H1 (cell line): ENCODE data around the gene CA10. TPM values are rescaled to one million over a fixed set of nuclear protein-coding genes. Genes with fewer than 3 reads are reported as not detected.

ENCODE experiments used
- CREB1 ChIP-seq: IDR thresholded peaks from 2 replicates; pipeline ENCODE4 v1.6.1; 2012; ENCODE audit warnings: inconsistent platforms
- EGR1 ChIP-seq: IDR thresholded peaks from 2 replicates; pipeline ENCODE4 v1.6.1; 2011; ENCODE audit warnings: low read depth, low read length, borderline replicate concordance
- RBBP5 ChIP-seq: IDR thresholded peaks from 2 replicates; pipeline ENCODE4 v1.7.1; 2012; ENCODE audit warnings: low read depth, mild to moderate bottlenecking, inconsistent platforms, low read length, moderate library complexity, borderline replicate concordance
- polyA plus RNA-seq, 7 experiments: library from polyadenylated mRNA; depleted of rRNA in 3 of 7; stranded (reverse) in 5 of 7; unstranded in 2 of 7; fragments of >200 nt in 5 of 7; fragments of 200-250 nt in 2 of 7; gene quantifications; 1 replicate in 5 of 7; 2 replicates in 1 of 7; 4 replicates in 1 of 7; pipeline versions ENCODE4 v1.2.1 to v1.2.3, GENCODE V29; 2011 to 2013; ENCODE audit warnings: missing spikeins in 2 of 7, mixed read lengths in 2 of 7
- total RNA-seq: library from RNA; stranded (reverse); fragmentation: NEBNext Ultra II Directional; extraction: Animal tissue kit (Norgen Biotek cat#: 25700); gene quantifications from 2 replicates; pipeline ENCODE4 v1.2.1, GENCODE V29; 2021

The CA10 gene
- total and polyA plus RNA-seq, 2 of the 8 experiments (the other 6 are each of a cell fraction or from before 2014, with no cell fraction given), result 0.60 to 0.63 TPM

DNA sequence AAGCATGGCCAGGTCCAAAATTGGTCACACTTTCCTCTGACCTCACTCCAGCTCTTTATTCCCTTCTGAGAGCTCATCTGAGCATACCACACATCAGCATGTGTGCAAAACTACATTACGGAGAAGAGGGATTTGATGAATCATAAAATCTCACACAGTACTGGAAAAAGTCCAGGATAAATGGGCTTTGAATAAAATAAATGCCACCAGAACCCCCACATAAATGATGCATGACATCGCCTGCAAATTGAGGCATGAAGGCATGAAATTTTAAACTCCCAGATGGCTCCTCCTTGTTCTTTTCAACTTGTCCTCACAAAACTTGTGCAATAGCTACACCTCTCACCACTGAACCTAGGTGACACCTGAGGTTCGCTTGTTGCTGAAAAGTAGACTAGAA lies 439.5 kb downstream of the CA10 start (continued):
- TF ChIP-seq EGR1 (no peak), RBBP5 (no peak), CREB1 (no peak)
- TF ChIP-seq, all 59 proteins: peak for 0
